DMS153 (cell line): Measurements from ENCODE around the gene OR6B1.
"Not testable (repeated sequence)": the region's sequence is repeated elsewhere in the genome, so short reads cannot be mapped to it uniquely, and the experiment has no call there.

Experiments
- DNase-seq: peaks from one replicate; lab custom pipeline; 2025; lab: John Stamatoyannopoulos, UW

The OR6B1 gene

DNA sequence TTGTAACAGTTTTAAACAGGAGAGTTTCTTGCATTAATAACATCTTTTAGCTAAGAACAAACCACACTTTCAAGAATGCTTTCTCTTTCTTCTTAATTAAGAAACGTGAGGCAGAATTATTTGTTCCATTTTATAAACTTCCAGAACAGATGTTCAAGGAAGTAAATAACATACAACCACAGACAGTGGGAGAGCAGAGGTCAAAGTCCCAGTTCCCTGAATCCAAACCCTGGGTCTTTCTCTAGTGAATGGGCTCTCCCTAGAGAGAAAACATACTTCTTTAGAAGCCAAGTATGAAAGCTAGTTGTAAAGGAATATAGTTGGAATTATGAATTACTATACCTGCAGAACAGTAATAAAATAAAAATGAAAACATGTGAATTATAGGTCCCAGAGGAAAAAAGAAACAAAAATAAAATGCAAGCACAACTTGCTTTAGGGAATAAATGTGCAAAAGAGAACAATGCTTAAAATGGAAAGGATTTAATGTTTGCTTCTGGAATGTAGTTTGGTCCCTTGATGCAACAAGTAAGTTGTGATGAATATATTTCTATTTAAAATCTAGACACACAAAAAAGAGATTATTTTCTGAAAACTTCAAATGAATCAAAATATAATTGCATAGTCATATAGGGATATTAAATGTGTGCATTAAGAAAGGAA is 6.0 kb downstream of the OR6B1 start:
- no peak for DNase-seq

DNA sequence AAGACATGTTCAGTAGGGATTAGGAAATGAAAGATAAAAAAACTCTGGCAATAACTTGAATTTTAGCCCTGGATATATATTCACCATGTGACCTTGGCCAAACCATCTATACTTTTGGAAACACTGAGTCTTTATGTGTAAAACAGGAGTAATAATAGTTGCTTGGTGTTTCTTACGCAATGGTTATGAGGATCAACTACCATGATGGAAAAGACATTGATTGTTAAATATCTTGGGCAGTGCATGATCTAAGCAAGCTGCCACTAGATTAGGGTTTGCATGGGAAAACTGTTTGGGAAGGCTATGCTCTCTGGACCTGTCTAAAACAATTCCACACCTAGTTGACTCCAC is 6.5 kb downstream of the OR6B1 start:
- no peak for DNase-seq

- DNase-seq = no peak
Measured at GRCh38 chr7:144009361-144009760, 9.2 kb downstream of the OR6B1 start.

- DNase-seq = not testable (repeated sequence)
Measured at GRCh38 chr7:144010061-144010460, 9.9 kb downstream of the OR6B1 start.

- DNase-seq = not testable (repeated sequence)
Measured at GRCh38 chr7:144010821-144011220, 10.7 kb downstream of the OR6B1 start.

DNA sequence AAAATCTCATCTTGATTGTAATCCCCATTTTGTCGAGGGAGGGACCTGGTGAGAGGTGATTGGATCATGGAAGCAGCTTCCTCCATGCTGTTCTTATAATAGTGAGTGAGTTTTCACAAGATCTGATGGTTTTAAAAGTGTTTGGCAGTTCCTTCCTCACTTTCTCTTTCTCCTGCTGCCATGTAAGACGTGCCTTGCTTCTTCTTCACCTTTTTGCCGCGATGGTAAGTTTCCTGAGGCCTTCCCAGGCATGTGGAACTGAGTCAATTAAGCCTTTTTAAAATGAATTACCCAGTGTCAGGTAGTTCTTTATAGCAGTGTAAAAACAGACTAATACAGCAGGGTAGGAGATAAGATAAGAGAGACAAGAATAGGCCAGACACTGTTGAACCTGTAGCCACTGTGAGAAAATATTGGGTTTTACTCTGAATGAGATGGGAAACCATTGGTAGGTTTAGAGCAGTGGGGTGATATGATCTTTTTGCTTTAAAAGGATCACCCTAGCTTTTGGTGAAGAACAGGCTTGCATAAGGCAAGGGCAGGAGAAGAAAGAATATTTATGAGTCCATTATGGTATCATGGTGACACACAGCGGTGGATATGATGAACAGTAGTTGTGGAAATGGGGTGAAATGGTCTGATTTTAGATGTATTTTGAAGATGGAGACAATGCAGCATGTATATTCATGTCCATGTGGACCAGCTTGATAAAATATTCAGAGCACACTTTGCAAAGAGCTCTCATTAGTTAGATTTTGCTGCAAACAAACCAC is 11.5 kb downstream of the OR6B1 start:
- DNase-seq = no peak

GRCh38 chr7:144018065-144018464 is 17.9 kb downstream of the OR6B1 start:
- no peak for DNase-seq

DNA sequence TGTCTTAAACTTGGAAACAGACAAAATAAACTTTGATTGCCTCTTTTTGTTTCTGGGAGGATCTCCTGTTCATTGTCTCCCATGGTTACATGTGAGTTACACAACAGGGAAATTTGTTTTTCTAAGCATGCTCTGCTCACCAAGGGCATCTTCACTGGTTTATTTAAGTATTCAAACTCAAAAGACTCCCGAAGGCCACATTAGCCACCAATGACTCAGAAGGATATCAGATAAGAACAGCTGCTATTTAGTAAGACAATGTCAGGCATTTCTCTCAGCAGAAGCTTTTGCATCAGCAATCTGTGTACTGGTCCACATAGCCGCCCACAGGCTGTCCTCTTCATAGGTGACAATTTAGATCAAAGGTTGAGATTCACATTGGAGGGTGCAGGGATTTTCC is 19.3 kb downstream of the OR6B1 start:
- DNase-seq = no peak

DNA sequence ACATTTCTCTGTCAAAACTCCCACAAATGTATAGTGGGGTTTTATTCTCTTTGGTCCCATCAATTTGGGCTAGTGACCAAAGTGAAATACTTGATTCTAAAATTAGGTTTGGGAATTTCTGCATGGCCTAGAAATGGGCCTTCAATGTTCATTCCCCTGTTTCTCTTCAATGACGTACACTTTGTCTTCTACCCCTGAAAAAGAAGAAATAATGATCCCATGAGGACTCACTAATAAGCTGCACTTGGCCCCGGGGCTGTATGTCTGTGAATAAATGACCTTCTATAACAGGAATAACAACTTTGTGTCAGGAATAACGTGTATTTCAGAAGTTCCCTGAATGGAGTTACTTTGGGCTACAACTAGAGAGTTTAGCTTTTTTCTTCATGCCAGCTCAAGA is 20.2 kb downstream of the OR6B1 start:
- DNase-seq = no peak

DNA sequence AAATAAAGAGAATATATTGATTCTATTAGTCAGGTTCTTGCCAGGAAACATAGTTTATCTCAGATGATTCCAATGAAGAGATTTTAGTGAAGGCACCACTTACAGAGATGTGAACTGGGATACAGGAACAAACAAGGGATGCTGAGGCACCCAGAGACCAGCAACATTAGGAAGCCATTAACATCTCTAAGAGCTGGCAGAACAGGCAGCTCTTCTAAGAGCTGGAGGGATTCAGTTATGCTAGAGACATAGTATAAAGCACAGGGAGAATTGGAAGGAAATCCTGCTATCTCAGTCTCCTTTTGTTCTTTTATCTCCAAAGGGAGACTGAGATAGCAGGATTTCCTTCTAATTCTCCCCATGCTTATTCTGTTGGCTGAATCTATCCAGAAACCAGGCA is 22.0 kb downstream of the OR6B1 start:
- DNase-seq = no peak

DNA sequence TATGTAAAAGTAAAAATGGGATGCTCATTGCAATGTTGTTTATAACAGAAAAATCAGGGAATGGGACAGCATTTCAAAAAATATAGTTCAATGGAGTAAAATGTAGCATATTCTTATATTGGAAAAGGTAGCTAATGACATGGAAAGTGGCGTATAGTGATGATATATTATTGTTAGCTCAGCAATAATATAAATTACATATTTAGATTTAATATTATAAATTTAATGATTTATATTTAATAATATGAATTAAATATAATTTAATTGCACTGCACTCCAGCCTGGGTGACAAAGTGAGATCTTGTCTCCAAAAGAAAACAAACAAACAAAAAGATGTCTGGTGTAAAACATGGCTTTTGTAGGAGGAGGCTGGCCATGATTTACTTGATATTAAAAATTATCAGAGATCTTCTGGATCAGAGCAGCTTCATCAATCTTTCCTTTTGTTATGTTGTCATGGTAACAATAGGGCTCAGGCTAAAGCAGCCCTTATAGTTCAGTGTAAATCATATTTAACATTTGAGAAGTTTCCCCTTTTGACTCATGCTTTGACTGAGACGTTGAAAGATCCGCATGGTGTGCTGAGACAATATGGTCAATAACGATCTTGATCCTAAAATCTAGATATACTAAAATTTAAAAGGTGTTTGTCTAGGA is 23.2 kb downstream of the OR6B1 start:
- DNase-seq = no peak

GRCh38 chr7:144024213-144024612 is 24.1 kb downstream of the OR6B1 start:
- no peak for DNase-seq

- DNase-seq = no peak
Measured at GRCh38 chr7:144026203-144026883, 26.2 kb downstream of the OR6B1 start.

GRCh38 chr7:144027070-144027469 is 26.9 kb downstream of the OR6B1 start:
- DNase-seq = peak; percentile 10

- no peak for DNase-seq
Measured at GRCh38 chr7:144027974-144028373, 27.9 kb downstream of the OR6B1 start.

- DNase-seq = no peak
Measured at GRCh38 chr7:144028547-144028946, 28.4 kb downstream of the OR6B1 start.

GRCh38 chr7:144032516-144032915 is 32.4 kb downstream of the OR6B1 start:
- no peak for DNase-seq

DNA sequence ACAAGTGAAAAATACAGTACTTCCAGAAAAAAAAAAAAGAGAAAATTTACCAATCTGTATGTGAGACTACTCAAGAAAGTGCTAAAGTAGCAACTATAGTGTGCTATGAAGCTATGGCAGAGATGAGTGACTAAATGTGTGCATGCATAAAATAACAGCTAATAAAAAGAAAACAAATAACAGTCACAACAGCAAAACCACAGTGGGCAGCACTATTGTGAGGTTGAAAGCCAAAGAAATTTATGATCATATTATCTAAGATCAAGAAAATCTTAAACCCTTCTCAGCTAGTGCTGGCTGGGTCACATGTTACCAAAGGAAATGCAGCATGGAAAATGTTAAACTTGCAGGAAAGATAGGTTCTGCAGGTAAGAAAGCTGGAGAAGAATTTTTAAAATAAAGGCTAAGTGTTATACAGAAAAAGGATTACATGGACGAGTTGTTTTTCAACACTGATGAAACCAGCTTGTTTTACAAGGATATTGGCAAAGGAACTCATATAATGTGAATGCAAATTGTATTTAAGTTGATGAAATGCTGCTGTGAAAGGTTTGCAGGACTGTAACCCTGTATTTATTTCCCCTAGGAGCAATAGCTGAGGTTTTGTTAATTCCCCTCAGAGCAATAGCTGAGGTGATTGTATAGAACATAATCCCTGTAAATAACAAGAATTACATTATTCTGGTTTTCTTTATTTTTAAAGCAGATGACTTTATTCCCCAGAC is 33.0 kb downstream of the OR6B1 start:
- no peak for DNase-seq

DNA sequence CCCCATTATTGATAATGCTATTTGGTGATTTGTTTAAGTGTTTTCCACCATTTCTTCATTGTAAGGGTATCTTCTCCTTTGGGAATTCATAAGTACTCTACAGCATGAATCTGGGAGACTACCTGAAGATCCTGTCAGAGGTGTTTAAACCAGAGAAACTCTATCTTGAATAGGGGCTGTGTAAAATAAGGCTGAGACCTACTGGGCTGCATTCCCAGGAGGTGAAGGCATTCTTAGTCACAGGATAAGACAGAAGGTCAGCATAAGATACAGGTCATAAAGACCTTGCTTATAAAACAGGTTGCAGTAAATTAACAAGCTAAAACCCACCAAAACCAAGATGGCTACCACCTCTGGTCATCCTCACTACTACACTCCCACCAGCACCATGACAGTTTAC is 35.3 kb downstream of the OR6B1 start:
- DNase-seq = no peak

- DNase-seq = no peak
Measured at GRCh38 chr7:144036302-144036885, 36.3 kb downstream of the OR6B1 start.

- DNase-seq = no peak
Measured at GRCh38 chr7:144037414-144038035, 37.4 kb downstream of the OR6B1 start.
